Adrenal gland (tissue), 12 donors: ENCODE measurements around the gene RPH3AL. TPM values are rescaled to one million over a fixed set of nuclear protein-coding genes. Genes with fewer than 3 reads are reported as not detected.

Source experiments
- DNase-seq, 7 donors: peaks; one replicate each; pipeline ENCODE4 v3.0.0-alpha.2; 2019 to 2020
- H3K27ac ChIP-seq, 5 donors: fragments of 200-600 bp; sonication (generic) in 4 of 5; 1 replicate in 3 of 5; 2 replicates in 2 of 5; pipeline versions ENCODE4 v1.5.1 to v1.8.0; 2016 to 2020; ENCODE audit warnings: mild to moderate bottlenecking in 1 of 5
- H3K27me3 ChIP-seq: fragments of 200-600 bp; 2 replicates; pipeline ENCODE4 v1.8.0; 2021
- H3K36me3 ChIP-seq, 2 donors: fragments of 200-600 bp; replicated peaks in 1 of 2; 1 replicate in 1 of 2; 2 replicates in 1 of 2; pipeline versions ENCODE4 v1.5.1 to v1.8.0; 2018 to 2022
- H3K4me1 ChIP-seq, 2 donors: fragments of 200-600 bp; replicated peaks in 1 of 2; 1 replicate in 1 of 2; 2 replicates in 1 of 2; pipeline versions ENCODE4 v1.5.1 to v1.8.0; 2018 to 2021
- H3K4me3 ChIP-seq, 4 donors: fragments of 200-600 bp; sonication (generic) in 3 of 4; one replicate each; pipeline ENCODE4 v1.5.1; 2016 to 2018
- H3K9me3 ChIP-seq, 3 donors: fragments of 200-600 bp; sonication (generic) in 1 of 3; replicated peaks in 1 of 3; 1 replicate in 2 of 3; 2 replicates in 1 of 3; pipeline versions ENCODE4 v1.5.1 to v1.8.0; 2016 to 2021
- CTCF ChIP-seq, 6 experiments: fragments of 450-650 bp in 4 of 6; fragments of 200-600 bp in 2 of 6; sonication (generic) in 1 of 6; IDR thresholded peaks; 1 replicate in 5 of 6; 2 replicates in 1 of 6; pipeline versions ENCODE4 v1.5.1 to v1.8.0; 2016 to 2021; ENCODE audit warnings: antibody characterized with exemption in 6 of 6, mild to moderate bottlenecking in 2 of 6, moderate library complexity in 1 of 6
- POLR2A ChIP-seq, 2 donors: fragments of 450-650 bp; IDR thresholded peaks; one replicate each; pipeline ENCODE4 v1.6.1; 2017; ENCODE audit warnings: antibody characterized with exemption in 2 of 2, mild to moderate bottlenecking in 2 of 2, moderate library complexity in 1 of 2
- WGBS, 4 donors: extraction: QIAGEN DNeasy Blood & Tissue Kit in 2 of 4; methylation state at CpG; one replicate each; pipeline versions ENCODE4 v1.1.5 to v1.1.7; 2013 to 2017; 5-methylcytosine and 5-hydroxymethylcytosine counted together
- intact Hi-C, 2 donors: fragments of 100-400 bp; cut with DNase I; formaldehyde crosslinking; loops; one replicate each; pipeline versions ENCODE4 v1.14.1 to v1.15.0; 2022 to 2023
- polyA plus RNA-seq, 3 donors: library from polyadenylated mRNA; stranded (reverse); fragments of 200-250 nt in 2 of 3; fragments of 350-450 nt in 1 of 3; fragmentation: Illumina TruSeq in 1 of 3; extraction: RNeasy Lipid Tissue Mini Kit (QIAGEN cat#74804) in 1 of 3; gene quantifications; one replicate each; pipeline ENCODE4 v1.2.3, GENCODE V29; 2013 to 2014
- total RNA-seq, 9 donors: library from RNA; depleted of rRNA in 4 of 9; stranded (reverse); fragments of >200 nt in 4 of 9; fragments of 120-200 nt in 1 of 9; fragmentation: NEBNext Ultra II Directional in 1 of 9; extraction: Animal tissue kit (Norgen Biotek cat#: 25700) in 1 of 9; gene quantifications; one replicate each; pipeline versions ENCODE4 v1.1.0 to v1.2.4, GENCODE V29; 2013 to 2023
- donor health status: healthy with polysubstance abuse.
- donor health status: Bipolar disorder and iron deficiency.
- donor health status: DM: yes; HTN: yes; CAD: no.
- donor health status: DM: no; HTN: no; CAD: no.
- donor health status: DM: no; HTN: no; CAD: no.
- donor health status: DM: yes; HTN: yes; CAD: no.

The RPH3AL gene
- total and polyA plus RNA-seq, 12 donors, result 7.7 to 79.2 (median 33.7) TPM

GRCh38 chr17:337866-338265 is 14.7 kb downstream of the RPH3AL start:
- TF ChIP-seq POLR2A (IDR thresholded peaks at IDR 0.05), result no peak
- TF ChIP-seq CTCF (IDR thresholded peaks at IDR 0.05), result no peak
- H3K4me1 ChIP-seq, result peaks cover 54 to 58% of the 10 kb centered on the region in 2 donors
- H3K4me3 ChIP-seq, result no peak overlapping the region
- peak in 1 of 7 donors; percentile 3 for DNase-seq
- no peaks in the 10 kb centered on the region for H3K27me3 ChIP-seq
- H3K36me3 ChIP-seq, result no peaks in the 10 kb centered on the region
- H3K27ac ChIP-seq, result peak overlapping the region in 1 of 5 donors; percentile 85
- intact Hi-C loops, result no loop called here
- H3K9me3 ChIP-seq, result no peaks in the 10 kb centered on the region
- 87 to 93% (median 90%) methylated on average over 7 of the region's 7 CpGs for WGBS, 4 donors

DNA sequence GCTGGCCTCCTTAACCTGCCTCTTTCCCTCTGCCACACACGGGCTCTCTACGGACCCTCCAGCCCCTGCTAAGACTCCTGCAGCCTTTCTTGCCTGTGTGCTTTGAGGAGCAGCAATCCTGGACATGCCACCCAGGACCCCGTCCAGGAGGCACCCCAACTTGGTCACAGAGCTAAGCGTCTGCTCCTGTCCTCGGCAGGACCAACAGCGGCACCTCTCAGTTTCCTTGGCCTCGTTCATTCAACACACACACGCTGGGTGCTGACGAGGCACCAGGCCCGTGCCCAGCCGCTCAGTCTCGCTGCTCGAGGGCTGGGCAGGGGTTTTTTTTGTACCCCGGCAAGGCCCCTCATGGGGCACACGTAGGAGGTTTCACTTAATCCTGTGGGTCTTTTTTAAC is 15.2 kb downstream of the RPH3AL start:
- H3K4me1 ChIP-seq, result peaks cover 58 to 62% of the 10 kb centered on the region in 2 donors
- no peaks in the 10 kb centered on the region for H3K36me3 ChIP-seq
- no peaks in the 10 kb centered on the region for H3K27me3 ChIP-seq
- H3K27ac ChIP-seq, result peak overlapping the region in 1 of 5 donors; percentile 85
- intact Hi-C loops, result no loop called here
- no peaks in the 10 kb centered on the region for H3K9me3 ChIP-seq
- peak in 1 of 7 donors; percentile 5 for DNase-seq
- no peak for TF ChIP-seq CTCF (IDR thresholded peaks at IDR 0.05)
- no peak for TF ChIP-seq POLR2A (IDR thresholded peaks at IDR 0.05)
- WGBS, 4 donors, result 91 to 96% (median 92%) methylated on average over 15 of the region's 15 CpGs
- no peak overlapping the region for H3K4me3 ChIP-seq

- WGBS, 4 donors, result 98 to 100% (median 98%) methylated on average over 12 of the region's 12 CpGs
These were observed 15.6 kb downstream of the RPH3AL start for GRCh38 chr17:337022-337420.

More at GRCh38 chr17:337022-337420, 15.6 kb downstream of the RPH3AL start:
- intact Hi-C loops, result no loop called here
- Histone ChIP-seq H3K4me3 (no peak overlapping the region), H3K36me3 (no peaks in the 10 kb centered on the region), H3K4me1 (peaks cover 63 to 67% of the 10 kb centered on the region in 2 donors), H3K27ac (peak overlapping the region in 3 of 5 donors; percentile 88 to 98 (median 95)), H3K27me3 (no peaks in the 10 kb centered on the region), H3K9me3 (no peaks in the 10 kb centered on the region)
- no peak for DNase-seq
- TF ChIP-seq CTCF (IDR thresholded peaks at IDR 0.05) (no peak), POLR2A (IDR thresholded peaks at IDR 0.05) (no peak)
